K562 (cell line): ENCODE measurements around the gene MTHFR. TPM values are rescaled to one million over a fixed set of nuclear protein-coding genes. Genes with fewer than 3 reads are reported as not detected.

Experiments used
- DDX20 ChIP-seq: fragments of 450-650 bp; IDR thresholded peaks from 2 replicates; pipeline ENCODE4 v1.6.1; 2016; ENCODE audit warnings: missing genetic modification characterization, low read depth, mild to moderate bottlenecking, missing compliant biosample characterization, moderate library complexity
- ELF2 ChIP-seq: fragments of 250-450 bp; sonication (Bioruptor Pico); IDR thresholded peaks from 2 replicates; pipeline ENCODE4 v1.5.0; 2021; ENCODE audit warnings: mild to moderate bottlenecking
- ESRRA ChIP-seq: fragments of 450-650 bp; IDR thresholded peaks from 2 replicates; pipeline ENCODE4 v1.6.1; 2014; ENCODE audit warnings: low read depth, mild to moderate bottlenecking, moderate library complexity, borderline replicate concordance
- ETV5 ChIP-seq: sonication (generic); formaldehyde crosslinking; IDR thresholded peaks from 2 replicates; pipeline ENCODE4 v1.4.0; 2020; ENCODE audit warnings: low read depth, mild to moderate bottlenecking, missing genetic modification reagents
- HNRNPLL ChIP-seq: fragments of 200-400 bp; formaldehyde crosslinking; IDR thresholded peaks from 2 replicates; pipeline ENCODE4 v1.6.1; 2017; ENCODE audit warnings: low read length, low read depth, mild to moderate bottlenecking; ENCODE audit not compliant: poor library complexity, severe bottlenecking
- HSF4 ChIP-seq: fragments of 250-450 bp; sonication (Bioruptor Pico); IDR thresholded peaks from 2 replicates; pipeline ENCODE4 v2.1.2; 2022; ENCODE audit warnings: mild to moderate bottlenecking, moderate library complexity, borderline replicate concordance
- MAFF ChIP-seq: IDR thresholded peaks from 2 replicates; pipeline ENCODE4 v1.6.1; 2012; ENCODE audit warnings: low read length, improper control_type of control experiment
- MAZ ChIP-seq, 2 experiments: fragments of 450-650 bp in 1 of 2; sonication (generic) in 1 of 2; formaldehyde crosslinking; IDR thresholded peaks in 1 of 2; conservative IDR thresholded peaks in 1 of 2; 2 replicates each; pipeline versions ENCODE4 v1.4.0 to v1.5.0; 2020; ENCODE audit warnings: mild to moderate bottlenecking in 1 of 2, missing genetic modification reagents in 1 of 2
- MBD2 ChIP-seq: sonication (generic); IDR thresholded peaks from 2 replicates; pipeline ENCODE4 v1.6.1; 2016; ENCODE audit warnings: low read depth, borderline replicate concordance
- MTF1 ChIP-seq: fragments of 250-450 bp; sonication (Bioruptor Pico); IDR thresholded peaks from 2 replicates; pipeline ENCODE4 v1.9.0; 2021; ENCODE audit warnings: moderate library complexity, mild to moderate bottlenecking, inconsistent platforms, borderline replicate concordance
- NFIC ChIP-seq: fragments of 450-650 bp; IDR thresholded peaks from 2 replicates; pipeline ENCODE4 v1.6.1; 2017; ENCODE audit warnings: mild to moderate bottlenecking, inconsistent platforms
- NONO ChIP-seq, 2 experiments: fragments of 200-400 bp in 1 of 2; fragments of 450-650 bp in 1 of 2; formaldehyde crosslinking in 1 of 2; IDR thresholded peaks; 2 replicates each; pipeline ENCODE4 v1.6.1; 2017; ENCODE audit warnings: low read depth in 2 of 2, mild to moderate bottlenecking in 2 of 2, moderate library complexity in 2 of 2, low read length in 1 of 2
- PTTG1 ChIP-seq: fragments of 450-650 bp; IDR thresholded peaks from 2 replicates; pipeline ENCODE4 v1.6.1; 2016; ENCODE audit warnings: low read depth, mild to moderate bottlenecking, missing genetic modification characterization, missing compliant biosample characterization
- RBM39 ChIP-seq: fragments of 200-400 bp; formaldehyde crosslinking; optimal IDR thresholded peaks from 2 replicates; pipeline ENCODE3; 2018; ENCODE audit warnings: low read depth, low read length
- TEAD1 ChIP-seq, 2 experiments: fragments of 450-650 bp in 1 of 2; sonication (generic) in 1 of 2; formaldehyde crosslinking; IDR thresholded peaks; 2 replicates each; pipeline versions ENCODE4 v1.4.0 to v1.8.0; 2020 to 2022; ENCODE audit warnings: mild to moderate bottlenecking in 2 of 2, missing genetic modification reagents in 1 of 2
- ZFPM2 ChIP-seq: fragments of 250-450 bp; sonication (Bioruptor Pico); IDR thresholded peaks from 2 replicates; pipeline ENCODE4 v1.5.1; 2022; ENCODE audit warnings: mild to moderate bottlenecking
- ZNF143 ChIP-seq: sonication (generic); formaldehyde crosslinking; IDR thresholded peaks from 2 replicates; pipeline ENCODE4 v1.9.0; 2022; ENCODE audit warnings: mild to moderate bottlenecking, missing genetic modification reagents
- ZNF282 ChIP-seq: sonication (generic); formaldehyde crosslinking; IDR thresholded peaks from 2 replicates; pipeline ENCODE4 v1.8.1; 2023; ENCODE audit warnings: missing genetic modification reagents
- polyA plus RNA-seq, 8 experiments: library from polyadenylated mRNA; depleted of rRNA in 4 of 8; stranded (reverse) in 5 of 8; unstranded in 3 of 8; fragments of >200 nt; fragmentation: Nextera tagmentation in 2 of 8; fragmentation: Illumina TruSeq in 1 of 8; extraction: Ambion mirVana in 2 of 8; extraction: Trizol in 1 of 8; gene quantifications; 2 replicates each; pipeline versions ENCODE4 v1.2.1 to v1.2.3, GENCODE V29; 2011 to 2014; ENCODE audit warnings: inconsistent platforms in 1 of 8, missing spikeins in 1 of 8
- total RNA-seq, 7 experiments: library from RNA; depleted of rRNA in 6 of 7; stranded (reverse); fragments of >200 nt in 6 of 7; fragmentation: Illumina TruSeq in 2 of 7; extraction: Trizol in 2 of 7; gene quantifications; 2 replicates each; pipeline versions ENCODE4 v1.2.1 to v1.2.3, GENCODE V29; 2011 to 2021; ENCODE audit warnings: low replicate concordance in 1 of 7
- TF ChIP-seq, protein P1 (sequence below): fragments of 450-650 bp; IDR thresholded peaks from 2 replicates; pipeline ENCODE4 v1.6.1; 2016; ENCODE audit warnings: missing biosample characterization, missing genetic modification characterization
- TF ChIP-seq, protein P2 (sequence below), 2 experiments: fragments of 450-650 bp in 1 of 2; IDR thresholded peaks; 2 replicates each; pipeline ENCODE4 v1.6.1; 2011 to 2017; ENCODE audit warnings: low read depth in 2 of 2, antibody characterized with exemption in 1 of 2, borderline replicate concordance in 1 of 2, low read length in 1 of 2, mild to moderate bottlenecking in 1 of 2, mixed read lengths in 1 of 2; ENCODE audit not compliant: control insufficient read depth in 1 of 2
- TF ChIP-seq, protein P3 (sequence below), 3 experiments: IDR thresholded peaks in 2 of 3; conservative IDR thresholded peaks in 1 of 3; 2 replicates each; pipeline ENCODE4 v1.5.1; 2011 to 2012; ENCODE audit warnings: low read length in 3 of 3, mild to moderate bottlenecking in 3 of 3, control low read depth in 2 of 3, improper control_type of control experiment in 1 of 3, inconsistent platforms in 1 of 3, low read depth in 1 of 3, mixed read lengths in 1 of 3, moderate library complexity in 1 of 3; ENCODE audit not compliant: insufficient read depth in 2 of 3

Gene MTHFR
- total and polyA plus RNA-seq, 9 of the 15 experiments (the other 6 are each of a cell fraction or from before 2014, with no cell fraction given): 5.0 to 104 (median 62.6) TPM

DNA sequence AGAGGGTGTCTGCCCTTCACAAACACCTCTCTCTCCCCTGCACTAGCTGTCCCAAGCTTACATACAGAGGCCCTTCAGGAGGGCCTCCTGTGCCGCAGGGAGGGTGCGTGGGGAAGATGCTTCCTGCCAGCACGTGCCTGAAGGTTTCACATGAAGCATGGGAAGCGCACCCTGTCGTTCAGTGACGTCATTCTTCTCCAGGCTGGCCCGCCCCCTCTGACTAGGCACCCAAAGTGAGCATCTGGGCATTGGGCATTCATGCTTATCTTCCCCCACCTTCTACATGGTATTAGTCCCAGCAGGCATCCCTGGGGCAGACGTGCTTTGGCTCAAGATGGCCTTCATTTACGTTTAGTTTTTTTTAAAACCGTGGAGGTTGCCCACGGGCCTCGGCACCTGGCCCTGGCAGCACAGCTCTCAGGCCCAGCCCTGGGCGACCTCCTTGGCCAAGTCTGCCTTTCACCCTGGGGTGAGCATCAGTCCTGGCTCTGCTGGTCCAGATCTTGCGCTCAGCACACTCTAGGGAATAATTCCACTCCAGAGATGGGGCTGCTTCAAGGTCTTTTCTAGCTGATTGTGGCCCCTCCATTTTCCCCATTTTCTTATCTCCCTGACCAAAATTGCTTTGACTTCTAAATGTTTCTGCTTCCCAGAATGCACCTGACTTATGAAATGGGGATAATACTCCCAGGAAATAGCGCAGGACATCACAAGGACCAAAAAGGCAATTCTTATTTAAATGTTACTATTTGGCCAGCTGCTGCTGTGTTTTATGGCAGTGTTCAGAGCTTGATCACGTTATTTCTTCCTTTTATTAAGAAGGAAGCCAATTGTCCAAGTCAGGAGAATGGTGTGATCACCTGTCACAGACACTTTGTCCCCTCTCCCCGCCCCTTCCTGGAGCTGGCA is 35.7 kb upstream of the MTHFR start (continued):
- TF ChIP-seq ZNF282 (CRISPR knock-in tag) (no peak), NONO (IDR thresholded peaks at IDR 0.05; ENCODE audit: low read depth in 2 of 2, low read length in 1 of 2) (no peak), ELF2 (CRISPR knock-in tag) (0 out of 2 replicates have a peak, but pooled peaks have one; percentile 14), MAZ (CRISPR knock-in tag; conservative IDR thresholded peaks at IDR 0.05 in 1 of 2, IDR thresholded peaks at IDR 0.05 in 1 of 2) (peak in 1 of 2 experiments; percentile 33; a peak in 1 of 4 replicates), ZFPM2 (CRISPR knock-in tag) (no peak), PTTG1 (tag) (0 out of 2 replicates have a peak, but pooled peaks have one; percentile 46), HNRNPLL (no peak), ZNF143 (peak; percentile 49), MBD2 (no peak), MAFF (no peak), HSF4 (CRISPR knock-in tag) (0 out of 2 replicates have a peak, but pooled peaks have one; percentile 51), MTF1 (CRISPR knock-in tag) (0 out of 2 replicates have a peak, but pooled peaks have one; percentile 17), RBM39 (no peak), ESRRA (no peak), NFIC (no peak), DDX20 (tag) (no peak), ETV5 (CRISPR knock-in tag) (0 out of 2 replicates have a peak, but pooled peaks have one; percentile 28), TEAD1 (CRISPR knock-in tag; IDR thresholded peaks at IDR 0.05) (no peak)
- TF ChIP-seq, protein P1, sequence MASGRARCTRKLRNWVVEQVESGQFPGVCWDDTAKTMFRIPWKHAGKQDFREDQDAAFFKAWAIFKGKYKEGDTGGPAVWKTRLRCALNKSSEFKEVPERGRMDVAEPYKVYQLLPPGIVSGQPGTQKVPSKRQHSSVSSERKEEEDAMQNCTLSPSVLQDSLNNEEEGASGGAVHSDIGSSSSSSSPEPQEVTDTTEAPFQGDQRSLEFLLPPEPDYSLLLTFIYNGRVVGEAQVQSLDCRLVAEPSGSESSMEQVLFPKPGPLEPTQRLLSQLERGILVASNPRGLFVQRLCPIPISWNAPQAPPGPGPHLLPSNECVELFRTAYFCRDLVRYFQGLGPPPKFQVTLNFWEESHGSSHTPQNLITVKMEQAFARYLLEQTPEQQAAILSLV (tag): no peak
- TF ChIP-seq, protein P2, sequence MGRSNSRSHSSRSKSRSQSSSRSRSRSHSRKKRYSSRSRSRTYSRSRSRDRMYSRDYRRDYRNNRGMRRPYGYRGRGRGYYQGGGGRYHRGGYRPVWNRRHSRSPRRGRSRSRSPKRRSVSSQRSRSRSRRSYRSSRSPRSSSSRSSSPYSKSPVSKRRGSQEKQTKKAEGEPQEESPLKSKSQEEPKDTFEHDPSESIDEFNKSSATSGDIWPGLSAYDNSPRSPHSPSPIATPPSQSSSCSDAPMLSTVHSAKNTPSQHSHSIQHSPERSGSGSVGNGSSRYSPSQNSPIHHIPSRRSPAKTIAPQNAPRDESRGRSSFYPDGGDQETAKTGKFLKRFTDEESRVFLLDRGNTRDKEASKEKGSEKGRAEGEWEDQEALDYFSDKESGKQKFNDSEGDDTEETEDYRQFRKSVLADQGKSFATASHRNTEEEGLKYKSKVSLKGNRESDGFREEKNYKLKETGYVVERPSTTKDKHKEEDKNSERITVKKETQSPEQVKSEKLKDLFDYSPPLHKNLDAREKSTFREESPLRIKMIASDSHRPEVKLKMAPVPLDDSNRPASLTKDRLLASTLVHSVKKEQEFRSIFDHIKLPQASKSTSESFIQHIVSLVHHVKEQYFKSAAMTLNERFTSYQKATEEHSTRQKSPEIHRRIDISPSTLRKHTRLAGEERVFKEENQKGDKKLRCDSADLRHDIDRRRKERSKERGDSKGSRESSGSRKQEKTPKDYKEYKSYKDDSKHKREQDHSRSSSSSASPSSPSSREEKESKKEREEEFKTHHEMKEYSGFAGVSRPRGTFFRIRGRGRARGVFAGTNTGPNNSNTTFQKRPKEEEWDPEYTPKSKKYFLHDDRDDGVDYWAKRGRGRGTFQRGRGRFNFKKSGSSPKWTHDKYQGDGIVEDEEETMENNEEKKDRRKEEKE (IDR thresholded peaks at IDR 0.05; ENCODE audit: borderline replicate concordance in 1 of 2, control insufficient read depth in 1 of 2, low read depth in 2 of 2, low read length in 1 of 2): no peak
- TF ChIP-seq, protein P3, sequence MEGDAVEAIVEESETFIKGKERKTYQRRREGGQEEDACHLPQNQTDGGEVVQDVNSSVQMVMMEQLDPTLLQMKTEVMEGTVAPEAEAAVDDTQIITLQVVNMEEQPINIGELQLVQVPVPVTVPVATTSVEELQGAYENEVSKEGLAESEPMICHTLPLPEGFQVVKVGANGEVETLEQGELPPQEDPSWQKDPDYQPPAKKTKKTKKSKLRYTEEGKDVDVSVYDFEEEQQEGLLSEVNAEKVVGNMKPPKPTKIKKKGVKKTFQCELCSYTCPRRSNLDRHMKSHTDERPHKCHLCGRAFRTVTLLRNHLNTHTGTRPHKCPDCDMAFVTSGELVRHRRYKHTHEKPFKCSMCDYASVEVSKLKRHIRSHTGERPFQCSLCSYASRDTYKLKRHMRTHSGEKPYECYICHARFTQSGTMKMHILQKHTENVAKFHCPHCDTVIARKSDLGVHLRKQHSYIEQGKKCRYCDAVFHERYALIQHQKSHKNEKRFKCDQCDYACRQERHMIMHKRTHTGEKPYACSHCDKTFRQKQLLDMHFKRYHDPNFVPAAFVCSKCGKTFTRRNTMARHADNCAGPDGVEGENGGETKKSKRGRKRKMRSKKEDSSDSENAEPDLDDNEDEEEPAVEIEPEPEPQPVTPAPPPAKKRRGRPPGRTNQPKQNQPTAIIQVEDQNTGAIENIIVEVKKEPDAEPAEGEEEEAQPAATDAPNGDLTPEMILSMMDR (IDR thresholded peaks at IDR 0.05 in 2 of 3, conservative IDR thresholded peaks at IDR 0.05 in 1 of 3; ENCODE audit: insufficient read depth in 2 of 3, low read depth in 1 of 3, low read length in 3 of 3): no peak
